ENCODE measurements around the gene CEP131. TPM values are rescaled to one million over a fixed set of nuclear protein-coding genes. Genes with fewer than 3 reads are reported as not detected.

CEP131 gene
- total and polyA plus RNA-seq, 4 donors = 7.2 to 26.6 (median 18.3) TPM

- no peaks in the 10 kb centered on the region for H3K27me3 ChIP-seq (ENCODE audit: control insufficient read depth, insufficient read depth, low read length)
- H3K9me3 ChIP-seq (ENCODE audit: control insufficient read depth, insufficient read depth, low read length) = no peaks in the 10 kb centered on the region
- 93% methylated on average over 18 of the region's 18 CpGs for WGBS (ENCODE audit: insufficient coverage)
- H3K36me3 ChIP-seq (ENCODE audit: control insufficient read depth, insufficient read depth, low read length) = peaks cover 96% of the 10 kb centered on the region
- DNase-seq (ENCODE audit: low read depth in 4 of 6, low spot score in 6 of 6) = no peak
- H3K4me3 ChIP-seq (ENCODE audit: low read depth, low read length) = no peak overlapping the region
- H3K27ac ChIP-seq (ENCODE audit: low read depth, low read length) = no peak overlapping the region
- H3K4me1 ChIP-seq (ENCODE audit: control insufficient read depth, insufficient read depth, low read length) = peaks cover under 1% of the 10 kb centered on the region
These were observed 38.3 kb upstream of the CEP131 start for GRCh38 chr17:81261096-81261495.

GRCh38 chr17:81260641-81261040, 37.9 kb upstream of the CEP131 start:
- no peaks in the 10 kb centered on the region for H3K27me3 ChIP-seq (ENCODE audit: control insufficient read depth, insufficient read depth, low read length)
- H3K27ac ChIP-seq (ENCODE audit: low read depth, low read length) = no peak overlapping the region
- DNase-seq (ENCODE audit: low read depth in 4 of 6, low spot score in 6 of 6) = no peak
- WGBS (ENCODE audit: insufficient coverage) = 91% methylated on average over 19 of the region's 19 CpGs
- peaks cover 5% of the 10 kb centered on the region for H3K4me1 ChIP-seq (ENCODE audit: control insufficient read depth, insufficient read depth, low read length)
- H3K4me3 ChIP-seq (ENCODE audit: low read depth, low read length) = no peak overlapping the region
- peaks cover 93% of the 10 kb centered on the region for H3K36me3 ChIP-seq (ENCODE audit: control insufficient read depth, insufficient read depth, low read length)
- no peaks in the 10 kb centered on the region for H3K9me3 ChIP-seq (ENCODE audit: control insufficient read depth, insufficient read depth, low read length)

- no peaks in the 10 kb centered on the region for H3K9me3 ChIP-seq (ENCODE audit: control insufficient read depth, insufficient read depth, low read length)
- H3K4me3 ChIP-seq (ENCODE audit: low read depth, low read length) = no peak overlapping the region
- DNase-seq (ENCODE audit: low read depth in 4 of 6, low spot score in 6 of 6) = no peak
- WGBS (ENCODE audit: insufficient coverage) = 96% methylated on average over 17 of the region's 17 CpGs
- no peak overlapping the region for H3K27ac ChIP-seq (ENCODE audit: low read depth, low read length)
- H3K36me3 ChIP-seq (ENCODE audit: control insufficient read depth, insufficient read depth, low read length) = peaks cover 88% of the 10 kb centered on the region
- no peaks in the 10 kb centered on the region for H3K27me3 ChIP-seq (ENCODE audit: control insufficient read depth, insufficient read depth, low read length)
- H3K4me1 ChIP-seq (ENCODE audit: control insufficient read depth, insufficient read depth, low read length) = peaks cover 10% of the 10 kb centered on the region
These were observed 37.4 kb upstream of the CEP131 start for GRCh38 chr17:81260171-81260570.

GRCh38 chr17:81259058-81259605, 36.4 kb upstream of the CEP131 start:
- H3K9me3 ChIP-seq (ENCODE audit: control insufficient read depth, insufficient read depth, low read length) = no peaks in the 10 kb centered on the region
- WGBS (ENCODE audit: insufficient coverage) = 94% methylated on average over 23 of the region's 23 CpGs
- DNase-seq (ENCODE audit: low read depth in 4 of 6, low spot score in 6 of 6) = no peak
- H3K27me3 ChIP-seq (ENCODE audit: control insufficient read depth, insufficient read depth, low read length) = no peaks in the 10 kb centered on the region
- peaks cover 18% of the 10 kb centered on the region for H3K4me1 ChIP-seq (ENCODE audit: control insufficient read depth, insufficient read depth, low read length)
- no peak overlapping the region for H3K4me3 ChIP-seq (ENCODE audit: low read depth, low read length)
- peaks cover 78% of the 10 kb centered on the region for H3K36me3 ChIP-seq (ENCODE audit: control insufficient read depth, insufficient read depth, low read length)
- no peak overlapping the region for H3K27ac ChIP-seq (ENCODE audit: low read depth, low read length)

GRCh38 chr17:81258292-81258691, 35.5 kb upstream of the CEP131 start:
- Histone ChIP-seq H3K9me3 (ENCODE audit: control insufficient read depth, insufficient read depth, low read length) (no peaks in the 10 kb centered on the region), H3K4me3 (ENCODE audit: low read depth, low read length) (no peak overlapping the region), H3K27me3 (ENCODE audit: control insufficient read depth, insufficient read depth, low read length) (no peaks in the 10 kb centered on the region), H3K27ac (ENCODE audit: low read depth, low read length) (no peak overlapping the region), H3K4me1 (ENCODE audit: control insufficient read depth, insufficient read depth, low read length) (peaks cover 18% of the 10 kb centered on the region), H3K36me3 (ENCODE audit: control insufficient read depth, insufficient read depth, low read length) (peaks cover 70% of the 10 kb centered on the region)
- 67% methylated on average over 20 of the region's 20 CpGs for WGBS (ENCODE audit: insufficient coverage)
- no peak for DNase-seq (ENCODE audit: low read depth in 4 of 6, low spot score in 6 of 6)

GRCh38 chr17:81257533-81257932, 34.8 kb upstream of the CEP131 start:
- H3K4me3 ChIP-seq (ENCODE audit: low read depth, low read length) = no peak overlapping the region
- WGBS (ENCODE audit: insufficient coverage) = 90% methylated on average over 19 of the region's 19 CpGs
- H3K27me3 ChIP-seq (ENCODE audit: control insufficient read depth, insufficient read depth, low read length) = no peaks in the 10 kb centered on the region
- H3K36me3 ChIP-seq (ENCODE audit: control insufficient read depth, insufficient read depth, low read length) = peaks cover 68% of the 10 kb centered on the region
- DNase-seq (ENCODE audit: low read depth in 4 of 6, low spot score in 6 of 6) = no peak
- H3K27ac ChIP-seq (ENCODE audit: low read depth, low read length) = no peak overlapping the region
- H3K4me1 ChIP-seq (ENCODE audit: control insufficient read depth, insufficient read depth, low read length) = peaks cover 26% of the 10 kb centered on the region
- H3K9me3 ChIP-seq (ENCODE audit: control insufficient read depth, insufficient read depth, low read length) = no peaks in the 10 kb centered on the region

GRCh38 chr17:81256616-81257015, 33.9 kb upstream of the CEP131 start:
- H3K9me3 ChIP-seq (ENCODE audit: control insufficient read depth, insufficient read depth, low read length) = no peaks in the 10 kb centered on the region

GRCh38 chr17:81254955-81255717, 32.4 kb upstream of the CEP131 start:
- H3K27ac ChIP-seq (ENCODE audit: low read depth, low read length) = peak overlapping the region; percentile 6
- peak in 2 of 6 donors; percentile 57 to 76 for DNase-seq (ENCODE audit: low read depth in 4 of 6, low spot score in 6 of 6)
- no peaks in the 10 kb centered on the region for H3K27me3 ChIP-seq (ENCODE audit: control insufficient read depth, insufficient read depth, low read length)
- WGBS (ENCODE audit: insufficient coverage) = 11% methylated on average over 33 of the region's 35 CpGs
- peaks cover 50% of the 10 kb centered on the region for H3K4me1 ChIP-seq (ENCODE audit: control insufficient read depth, insufficient read depth, low read length)
- H3K36me3 ChIP-seq (ENCODE audit: control insufficient read depth, insufficient read depth, low read length) = peaks cover 68% of the 10 kb centered on the region
- H3K9me3 ChIP-seq (ENCODE audit: control insufficient read depth, insufficient read depth, low read length) = no peaks in the 10 kb centered on the region
- no peak overlapping the region for H3K4me3 ChIP-seq (ENCODE audit: low read depth, low read length)

More at GRCh38 chr17:81256616-81257015, 33.9 kb upstream of the CEP131 start:
- Histone ChIP-seq H3K4me3 (ENCODE audit: low read depth, low read length) (no peak overlapping the region), H3K27me3 (ENCODE audit: control insufficient read depth, insufficient read depth, low read length) (no peaks in the 10 kb centered on the region), H3K4me1 (ENCODE audit: control insufficient read depth, insufficient read depth, low read length) (peaks cover 35% of the 10 kb centered on the region), H3K27ac (ENCODE audit: low read depth, low read length) (no peak overlapping the region), H3K36me3 (ENCODE audit: control insufficient read depth, insufficient read depth, low read length) (peaks cover 68% of the 10 kb centered on the region)
- 89% methylated on average over 12 of the region's 12 CpGs for whole genome bisulfite sequencing (ENCODE audit: insufficient coverage)
- no peak for DNase-seq (ENCODE audit: low read depth in 4 of 6, low spot score in 6 of 6)

GRCh38 chr17:81253358-81254131, 30.8 kb upstream of the CEP131 start:
- Histone ChIP-seq H3K9me3 (ENCODE audit: control insufficient read depth, insufficient read depth, low read length) (no peaks in the 10 kb centered on the region), H3K36me3 (ENCODE audit: control insufficient read depth, insufficient read depth, low read length) (peaks cover 65% of the 10 kb centered on the region), H3K27ac (ENCODE audit: low read depth, low read length) (peak overlapping the region; percentile 47)

More at GRCh38 chr17:81253358-81254131, 30.8 kb upstream of the CEP131 start:
- Histone ChIP-seq H3K4me1 (ENCODE audit: control insufficient read depth, insufficient read depth, low read length) (peaks cover 50% of the 10 kb centered on the region), H3K4me3 (ENCODE audit: low read depth, low read length) (no peak overlapping the region), H3K27me3 (ENCODE audit: control insufficient read depth, insufficient read depth, low read length) (no peaks in the 10 kb centered on the region)
- DNase-seq (ENCODE audit: low read depth in 4 of 6, low spot score in 6 of 6) = peak in 3 of 6 donors; percentile 32 to 86 (median 72)
- WGBS (ENCODE audit: insufficient coverage) = 53% methylated on average over 14 of the region's 19 CpGs
